SK-N-SH (cell line): ENCODE data around the gene DNAH5.

Experiments
- EZH2phosphoT487 ChIP-seq: fragments of 200-600 bp; sonication (generic); IDR thresholded peaks from 2 replicates; pipeline ENCODE4 v1.6.1; 2017; ENCODE audit warnings: low read depth, mixed run types, mild to moderate bottlenecking, antibody characterized with exemption, moderate library complexity, borderline replicate concordance
- FOXM1 ChIP-seq: IDR thresholded peaks from 2 replicates; pipeline ENCODE4 v1.4.0; 2012; ENCODE audit warnings: low read depth, mild to moderate bottlenecking
- GABPA ChIP-seq: IDR thresholded peaks from 2 replicates; pipeline ENCODE4 v1.4.0; 2012; ENCODE audit warnings: low read depth, mild to moderate bottlenecking
- MXI1 ChIP-seq: IDR thresholded peaks from 2 replicates; pipeline ENCODE4 v1.6.1; 2012; ENCODE audit warnings: mild to moderate bottlenecking, low read depth, low read length, improper control_type of control experiment
- NFIC ChIP-seq: IDR thresholded peaks from 2 replicates; pipeline ENCODE4 v1.4.0; 2012; ENCODE audit warnings: borderline replicate concordance
- POLR2AphosphoS5 ChIP-seq: IDR thresholded peaks from 2 replicates; pipeline ENCODE4 v1.6.1; 2012; ENCODE audit warnings: low read depth, low read length
- SIN3A ChIP-seq: IDR thresholded peaks from 2 replicates; pipeline ENCODE4 v1.6.1; 2012; ENCODE audit warnings: low read depth, mild to moderate bottlenecking, low read length, moderate library complexity, borderline replicate concordance
- SMC3 ChIP-seq: IDR thresholded peaks from 2 replicates; pipeline ENCODE4 v1.6.1; 2012; ENCODE audit warnings: low read depth, low read length, improper control_type of control experiment
- TF ChIP-seq, protein P1 (sequence below): fragments of 200-600 bp; sonication (generic); IDR thresholded peaks from 2 replicates; pipeline ENCODE4 v1.6.1; 2017; ENCODE audit warnings: antibody characterized with exemption, mild to moderate bottlenecking, moderate library complexity
- TF ChIP-seq, protein P2 (sequence below): IDR thresholded peaks from 2 replicates; pipeline ENCODE4 v1.4.0; 2012; ENCODE audit warnings: low read depth
- TF ChIP-seq, protein P3 (sequence below): fragments of 150-350 bp; IDR thresholded peaks from 2 replicates; pipeline ENCODE4 v1.6.1; 2017; ENCODE audit warnings: antibody characterized with exemption, low read length, low read depth, borderline replicate concordance
- TF ChIP-seq, protein P4 (sequence below): fragments of 150-350 bp; IDR thresholded peaks from 2 replicates; pipeline ENCODE4 v1.6.1; 2016; ENCODE audit warnings: mild to moderate bottlenecking, low read depth, low read length
- TF ChIP-seq, protein P5 (sequence below): IDR thresholded peaks from 2 replicates; pipeline ENCODE4; 2012
- TF ChIP-seq, protein P6 (sequence below): IDR thresholded peaks from 2 replicates; pipeline ENCODE4 v1.4.0; 2012; ENCODE audit warnings: low read depth, borderline replicate concordance

DNA sequence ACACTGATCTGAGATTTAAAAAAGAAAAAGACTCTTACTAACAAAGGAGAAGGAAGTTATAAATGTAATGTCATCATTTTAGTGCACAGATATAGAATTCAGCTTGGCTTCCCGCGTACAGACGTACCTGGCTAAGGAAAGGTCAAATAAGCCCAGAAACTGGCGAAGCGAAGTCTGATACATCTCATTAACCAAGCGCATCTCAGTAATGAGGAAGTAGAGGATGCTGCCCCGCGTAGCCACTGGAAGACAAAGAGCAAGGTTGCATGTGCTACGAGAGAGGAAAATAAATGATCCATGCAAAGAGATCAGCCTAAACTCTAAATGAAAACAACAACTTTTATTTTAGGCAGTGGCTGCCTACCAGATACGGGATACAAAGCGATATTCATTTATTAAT is 208.8 kb downstream of the DNAH5 start:
- no peak for TF ChIP-seq SMC3
- TF ChIP-seq, protein P1, sequence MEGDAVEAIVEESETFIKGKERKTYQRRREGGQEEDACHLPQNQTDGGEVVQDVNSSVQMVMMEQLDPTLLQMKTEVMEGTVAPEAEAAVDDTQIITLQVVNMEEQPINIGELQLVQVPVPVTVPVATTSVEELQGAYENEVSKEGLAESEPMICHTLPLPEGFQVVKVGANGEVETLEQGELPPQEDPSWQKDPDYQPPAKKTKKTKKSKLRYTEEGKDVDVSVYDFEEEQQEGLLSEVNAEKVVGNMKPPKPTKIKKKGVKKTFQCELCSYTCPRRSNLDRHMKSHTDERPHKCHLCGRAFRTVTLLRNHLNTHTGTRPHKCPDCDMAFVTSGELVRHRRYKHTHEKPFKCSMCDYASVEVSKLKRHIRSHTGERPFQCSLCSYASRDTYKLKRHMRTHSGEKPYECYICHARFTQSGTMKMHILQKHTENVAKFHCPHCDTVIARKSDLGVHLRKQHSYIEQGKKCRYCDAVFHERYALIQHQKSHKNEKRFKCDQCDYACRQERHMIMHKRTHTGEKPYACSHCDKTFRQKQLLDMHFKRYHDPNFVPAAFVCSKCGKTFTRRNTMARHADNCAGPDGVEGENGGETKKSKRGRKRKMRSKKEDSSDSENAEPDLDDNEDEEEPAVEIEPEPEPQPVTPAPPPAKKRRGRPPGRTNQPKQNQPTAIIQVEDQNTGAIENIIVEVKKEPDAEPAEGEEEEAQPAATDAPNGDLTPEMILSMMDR: no peak
- no peak for TF ChIP-seq GABPA
- TF ChIP-seq, protein P2, sequence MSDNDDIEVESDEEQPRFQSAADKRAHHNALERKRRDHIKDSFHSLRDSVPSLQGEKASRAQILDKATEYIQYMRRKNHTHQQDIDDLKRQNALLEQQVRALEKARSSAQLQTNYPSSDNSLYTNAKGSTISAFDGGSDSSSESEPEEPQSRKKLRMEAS: no peak
- TF ChIP-seq NFIC: no peak
- no peak for TF ChIP-seq MXI1
- TF ChIP-seq, protein P3, sequence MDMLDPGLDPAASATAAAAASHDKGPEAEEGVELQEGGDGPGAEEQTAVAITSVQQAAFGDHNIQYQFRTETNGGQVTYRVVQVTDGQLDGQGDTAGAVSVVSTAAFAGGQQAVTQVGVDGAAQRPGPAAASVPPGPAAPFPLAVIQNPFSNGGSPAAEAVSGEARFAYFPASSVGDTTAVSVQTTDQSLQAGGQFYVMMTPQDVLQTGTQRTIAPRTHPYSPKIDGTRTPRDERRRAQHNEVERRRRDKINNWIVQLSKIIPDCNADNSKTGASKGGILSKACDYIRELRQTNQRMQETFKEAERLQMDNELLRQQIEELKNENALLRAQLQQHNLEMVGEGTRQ: no peak
- no peak for TF ChIP-seq FOXM1
- TF ChIP-seq, protein P4, sequence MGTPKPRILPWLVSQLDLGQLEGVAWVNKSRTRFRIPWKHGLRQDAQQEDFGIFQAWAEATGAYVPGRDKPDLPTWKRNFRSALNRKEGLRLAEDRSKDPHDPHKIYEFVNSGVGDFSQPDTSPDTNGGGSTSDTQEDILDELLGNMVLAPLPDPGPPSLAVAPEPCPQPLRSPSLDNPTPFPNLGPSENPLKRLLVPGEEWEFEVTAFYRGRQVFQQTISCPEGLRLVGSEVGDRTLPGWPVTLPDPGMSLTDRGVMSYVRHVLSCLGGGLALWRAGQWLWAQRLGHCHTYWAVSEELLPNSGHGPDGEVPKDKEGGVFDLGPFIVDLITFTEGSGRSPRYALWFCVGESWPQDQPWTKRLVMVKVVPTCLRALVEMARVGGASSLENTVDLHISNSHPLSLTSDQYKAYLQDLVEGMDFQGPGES: no peak
- TF ChIP-seq EZH2phosphoT487: no peak
- TF ChIP-seq, protein P5, sequence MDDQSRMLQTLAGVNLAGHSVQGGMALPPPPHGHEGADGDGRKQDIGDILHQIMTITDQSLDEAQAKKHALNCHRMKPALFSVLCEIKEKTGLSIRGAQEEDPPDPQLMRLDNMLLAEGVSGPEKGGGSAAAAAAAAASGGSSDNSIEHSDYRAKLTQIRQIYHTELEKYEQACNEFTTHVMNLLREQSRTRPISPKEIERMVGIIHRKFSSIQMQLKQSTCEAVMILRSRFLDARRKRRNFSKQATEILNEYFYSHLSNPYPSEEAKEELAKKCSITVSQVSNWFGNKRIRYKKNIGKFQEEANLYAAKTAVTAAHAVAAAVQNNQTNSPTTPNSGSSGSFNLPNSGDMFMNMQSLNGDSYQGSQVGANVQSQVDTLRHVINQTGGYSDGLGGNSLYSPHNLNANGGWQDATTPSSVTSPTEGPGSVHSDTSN: no peak
- no peak for TF ChIP-seq SIN3A
- TF ChIP-seq POLR2AphosphoS5: no peak
- TF ChIP-seq, protein P6, sequence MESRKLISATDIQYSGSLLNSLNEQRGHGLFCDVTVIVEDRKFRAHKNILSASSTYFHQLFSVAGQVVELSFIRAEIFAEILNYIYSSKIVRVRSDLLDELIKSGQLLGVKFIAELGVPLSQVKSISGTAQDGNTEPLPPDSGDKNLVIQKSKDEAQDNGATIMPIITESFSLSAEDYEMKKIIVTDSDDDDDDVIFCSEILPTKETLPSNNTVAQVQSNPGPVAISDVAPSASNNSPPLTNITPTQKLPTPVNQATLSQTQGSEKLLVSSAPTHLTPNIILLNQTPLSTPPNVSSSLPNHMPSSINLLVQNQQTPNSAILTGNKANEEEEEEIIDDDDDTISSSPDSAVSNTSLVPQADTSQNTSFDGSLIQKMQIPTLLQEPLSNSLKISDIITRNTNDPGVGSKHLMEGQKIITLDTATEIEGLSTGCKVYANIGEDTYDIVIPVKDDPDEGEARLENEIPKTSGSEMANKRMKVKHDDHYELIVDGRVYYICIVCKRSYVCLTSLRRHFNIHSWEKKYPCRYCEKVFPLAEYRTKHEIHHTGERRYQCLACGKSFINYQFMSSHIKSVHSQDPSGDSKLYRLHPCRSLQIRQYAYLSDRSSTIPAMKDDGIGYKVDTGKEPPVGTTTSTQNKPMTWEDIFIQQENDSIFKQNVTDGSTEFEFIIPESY: no peak
